CD4-positive, alpha-beta memory T cell (primary cell): ENCODE data around the gene ADH4. TPM values are rescaled to one million over a fixed set of nuclear protein-coding genes. Genes with fewer than 3 reads are reported as not detected.
"Not testable (repeated sequence)": the region's sequence is repeated elsewhere in the genome, so short reads cannot be mapped to it uniquely, and the experiment has no call there.

Source experiments
- CTCF ChIA-PET: fragments of 350-600 bp; sonication (Branson Sonifier 250); formaldehyde crosslinking; loops from one replicate; lab custom pipeline; 2021; ENCODE audit warnings: inconsistent platforms; ENCODE audit not compliant: partially characterized antibody; lab: Charles Lee
- POLR2A ChIA-PET: fragments of 350-600 bp; sonication (Branson Sonifier 250); formaldehyde crosslinking; loops from one replicate; lab custom pipeline; 2021; ENCODE audit not compliant: partially characterized antibody; lab: Charles Lee
- DNase-seq, 5 donors: peaks; one replicate each; pipeline versions ENCODE4 v3.0.0 to v3.0.0-alpha.2; 2020 to 2022; ENCODE audit warnings: mixed read lengths in 1 of 5
- H3K27ac ChIP-seq: one replicate; pipeline ENCODE4 v1.7.0; 2013; ENCODE audit warnings: low read depth, low read length
- H3K27me3 ChIP-seq: 2 replicates; pipeline ENCODE4 v1.7.0; 2013; ENCODE audit warnings: mild to moderate bottlenecking, low read length, moderate library complexity; ENCODE audit not compliant: insufficient read depth
- H3K36me3 ChIP-seq: 2 replicates; pipeline ENCODE4 v1.7.0; 2013; ENCODE audit warnings: mild to moderate bottlenecking, low read length, moderate library complexity; ENCODE audit not compliant: insufficient read depth
- H3K4me1 ChIP-seq: 2 replicates; pipeline ENCODE4 v1.7.0; 2013; ENCODE audit warnings: mild to moderate bottlenecking, low read length, moderate library complexity; ENCODE audit not compliant: insufficient read depth
- H3K4me3 ChIP-seq, 2 donors: one replicate each; pipeline ENCODE4 v1.7.0; 2013; ENCODE audit warnings: low read length in 2 of 2, mild to moderate bottlenecking in 1 of 2
- H3K9me3 ChIP-seq, 2 donors: one replicate each; pipeline ENCODE4 v1.7.0; 2013; ENCODE audit warnings: low read length in 2 of 2, control low read depth in 1 of 2; ENCODE audit not compliant: control insufficient read depth in 1 of 2
- H3K27ac Mint-ChIP-seq, 7 donors: one replicate each; pipeline ENCODE4 v1.8.0; 2020 to 2021; ENCODE audit warnings: mixed read lengths in 7 of 7, mild to moderate bottlenecking in 6 of 7, inconsistent platforms in 3 of 7, moderate library complexity in 3 of 7
- H3K27me3 Mint-ChIP-seq, 2 donors: one replicate each; pipeline ENCODE4 v1.8.0; 2020 to 2021; ENCODE audit warnings: mixed read lengths in 2 of 2
- H3K36me3 Mint-ChIP-seq, 2 donors: one replicate each; pipeline ENCODE4 v1.8.0; 2020 to 2021; ENCODE audit warnings: mixed read lengths in 2 of 2, inconsistent platforms in 1 of 2, mild to moderate bottlenecking in 1 of 2
- H3K4me1 Mint-ChIP-seq, 4 donors: one replicate each; pipeline ENCODE4 v1.8.0; 2020 to 2021; ENCODE audit warnings: mixed read lengths in 4 of 4, mild to moderate bottlenecking in 1 of 4
- H3K4me3 Mint-ChIP-seq, 8 donors: one replicate each; pipeline ENCODE4 v1.8.0; 2020 to 2021; ENCODE audit warnings: mixed read lengths in 8 of 8, mild to moderate bottlenecking in 7 of 8, moderate library complexity in 6 of 8, inconsistent platforms in 3 of 8
- H3K9me3 Mint-ChIP-seq, 8 donors: one replicate each; pipeline ENCODE4 v1.8.0; 2020 to 2021; ENCODE audit warnings: mixed read lengths in 8 of 8, mild to moderate bottlenecking in 5 of 8, inconsistent platforms in 3 of 8, moderate library complexity in 1 of 8
- intact Hi-C: fragments of 100-400 bp; cut with micrococcal nuclease; formaldehyde crosslinking; loops from one replicate; pipeline ENCODE4 v1.15.1; 2023
- polyA plus RNA-seq, 2 donors: library from polyadenylated mRNA; unstranded; fragments of 300-500 nt; fragmentation: Illumina TruSeq; gene quantifications; one replicate each; pipeline ENCODE4 v1.2.3, GENCODE V29; 2021
- total RNA-seq, 2 experiments: library from RNA; stranded (reverse); gene quantifications; one replicate each; pipeline ENCODE4 v1.2.3, GENCODE V29; 2021

ADH4 gene
- not detected for total RNA-seq
- polyA plus RNA-seq: not detected

- Histone ChIP-seq H3K27me3 (no peaks in the 10 kb centered on the region), H3K27ac (no peak within 1 kb of the TSS), H3K4me1 (no peaks in the 10 kb centered on the region), H3K4me3 (no peak within 1 kb of the TSS), H3K36me3 (no peaks in the 10 kb centered on the region), H3K9me3 (no peaks in the 10 kb centered on the region)
- no peaks in the 10 kb centered on the region for H3K36me3 Mint-ChIP-seq
- ChIA-PET CTCF (interaction anchor here (1.7 kb wide), 1 partner anchor 24 kb away, joined by 3 read pairs; no protein-coding TSS in a partner anchor), POLR2A (no interaction called here)
- no peak within 1 kb of the TSS for H3K27ac Mint-ChIP-seq
- H3K27me3 Mint-ChIP-seq: no peaks in the 10 kb centered on the region
- intact Hi-C loops: no loop called here
- H3K4me3 Mint-ChIP-seq: no peak within 1 kb of the TSS
- DNase-seq: no peak
- H3K9me3 Mint-ChIP-seq: no peaks in the 10 kb centered on the region
- no peaks in the 10 kb centered on the region for H3K4me1 Mint-ChIP-seq
Measured at GRCh38 chr4:99144070-99144469, at the start of gene ADH4. TSS of gene ADH4 (minus strand) at chr4:99144297. CDS start at chr4:99144222, 75 bp downstream.

GRCh38 chr4:99190336-99190735 lies 46.2 kb upstream of the ADH4 start:
- ChIA-PET POLR2A (no interaction called here), CTCF (no interaction called here)
- DNase-seq: no peak
- H3K27ac ChIP-seq: no peak overlapping the region
- H3K36me3 ChIP-seq: no peaks in the 10 kb centered on the region
- no peaks in the 10 kb centered on the region for H3K27me3 ChIP-seq
- Mint-ChIP-seq H3K27ac (no peak overlapping the region), H3K4me1 (no peaks in the 10 kb centered on the region), H3K36me3 (peaks cover 11 to 19% of the 10 kb centered on the region in 2 donors), H3K9me3 (peaks cover 2 to 59% (median 45%) of the 10 kb centered on the region in 8 donors), H3K4me3 (no peak overlapping the region), H3K27me3 (peaks cover 0 to 1% of the 10 kb centered on the region in 2 donors)
- no peak overlapping the region for H3K4me3 ChIP-seq
- intact Hi-C loops: no loop called here
- no peaks in the 10 kb centered on the region for H3K4me1 ChIP-seq
- no peaks in the 10 kb centered on the region for H3K9me3 ChIP-seq

- POLR2A ChIA-PET, H3K27ac ChIP-seq, DNase-seq, H3K4me3 ChIP-seq, H3K27me3 Mint-ChIP-seq, H3K4me1 Mint-ChIP-seq, intact Hi-C loops, H3K9me3 ChIP-seq, H3K4me1 ChIP-seq, H3K27me3 ChIP-seq, CTCF ChIA-PET, H3K27ac Mint-ChIP-seq, H3K4me3 Mint-ChIP-seq, H3K36me3 ChIP-seq: not testable (repeated sequence)
- H3K36me3 Mint-ChIP-seq: peaks cover 11 to 19% of the 10 kb centered on the region in 2 donors
- peaks cover 4 to 63% (median 49%) of the 10 kb centered on the region in 8 donors for H3K9me3 Mint-ChIP-seq
Measured at GRCh38 chr4:99189900-99190299, 45.8 kb upstream of the ADH4 start.

- Mint-ChIP-seq H3K4me1 (no peaks in the 10 kb centered on the region), H3K27me3 (peaks cover 0 to 1% of the 10 kb centered on the region in 2 donors), H3K4me3 (no peak overlapping the region), H3K9me3 (peaks cover 5 to 65% (median 45%) of the 10 kb centered on the region in 8 donors), H3K27ac (no peak overlapping the region), H3K36me3 (peaks cover 11 to 14% of the 10 kb centered on the region in 2 donors)
- POLR2A ChIA-PET: no interaction called here
- Histone ChIP-seq H3K27ac (no peak overlapping the region), H3K36me3 (no peaks in the 10 kb centered on the region), H3K4me1 (no peaks in the 10 kb centered on the region), H3K27me3 (no peaks in the 10 kb centered on the region), H3K4me3 (no peak overlapping the region), H3K9me3 (no peaks in the 10 kb centered on the region)
- intact Hi-C loops: no loop called here
- CTCF ChIA-PET: no interaction called here
- no peak for DNase-seq
Measured at GRCh38 chr4:99186029-99186428, 41.9 kb upstream of the ADH4 start.

- Histone ChIP-seq H3K36me3 (no peaks in the 10 kb centered on the region), H3K9me3 (no peaks in the 10 kb centered on the region), H3K27ac (no peak overlapping the region), H3K27me3 (no peaks in the 10 kb centered on the region), H3K4me1 (no peaks in the 10 kb centered on the region), H3K4me3 (no peak overlapping the region)
- Mint-ChIP-seq H3K9me3 (peaks cover 5 to 61% (median 41%) of the 10 kb centered on the region in 8 donors), H3K4me3 (no peak overlapping the region), H3K27me3 (peaks cover 0 to 1% of the 10 kb centered on the region in 2 donors), H3K4me1 (no peaks in the 10 kb centered on the region), H3K27ac (no peak overlapping the region), H3K36me3 (peaks cover 9 to 14% of the 10 kb centered on the region in 2 donors)
- intact Hi-C loops: no loop called here
- DNase-seq: no peak
- ChIA-PET POLR2A (no interaction called here), CTCF (no interaction called here)
Measured at GRCh38 chr4:99185581-99185980, 41.5 kb upstream of the ADH4 start.

- POLR2A ChIA-PET: no interaction called here
- Mint-ChIP-seq H3K4me3 (no peak overlapping the region), H3K4me1 (no peaks in the 10 kb centered on the region), H3K36me3 (peaks cover 4 to 11% of the 10 kb centered on the region in 2 donors), H3K27me3 (peaks cover 0 to 2% of the 10 kb centered on the region in 2 donors), H3K9me3 (peaks cover 9 to 47% (median 23%) of the 10 kb centered on the region in 8 donors), H3K27ac (no peak overlapping the region)
- no peak for DNase-seq
- Histone ChIP-seq H3K4me3 (no peak overlapping the region), H3K27ac (no peak overlapping the region), H3K9me3 (no peaks in the 10 kb centered on the region), H3K27me3 (no peaks in the 10 kb centered on the region), H3K4me1 (no peaks in the 10 kb centered on the region), H3K36me3 (no peaks in the 10 kb centered on the region)
- intact Hi-C loops: no loop called here
- CTCF ChIA-PET: no interaction called here
Measured at GRCh38 chr4:99180382-99181070, 36.4 kb upstream of the ADH4 start.

GRCh38 chr4:99179626-99180025 lies 35.5 kb upstream of the ADH4 start:
- peaks cover 4 to 15% of the 10 kb centered on the region in 2 donors for H3K36me3 Mint-ChIP-seq

More at GRCh38 chr4:99179626-99180025, 35.5 kb upstream of the ADH4 start:
- POLR2A ChIA-PET: no interaction called here
- Mint-ChIP-seq H3K4me1 (no peaks in the 10 kb centered on the region), H3K27ac (no peak overlapping the region), H3K4me3 (no peak overlapping the region), H3K9me3 (peaks cover 6 to 46% (median 19%) of the 10 kb centered on the region in 8 donors), H3K27me3 (peaks cover 1 to 2% of the 10 kb centered on the region in 2 donors)
- intact Hi-C loops: no loop called here
- Histone ChIP-seq H3K4me3 (no peak overlapping the region), H3K27me3 (no peaks in the 10 kb centered on the region), H3K36me3 (no peaks in the 10 kb centered on the region), H3K4me1 (no peaks in the 10 kb centered on the region), H3K27ac (no peak overlapping the region), H3K9me3 (no peaks in the 10 kb centered on the region)
- CTCF ChIA-PET: no interaction called here
- DNase-seq: no peak
